GM19238 (cell line): ENCODE measurements around the gene MARCO.
"Not testable (repeated sequence)": the region's sequence is repeated elsewhere in the genome, so short reads cannot be mapped to it uniquely, and the experiment has no call there.

ENCODE experiments used
- DNase-seq: peaks from one replicate; pipeline ENCODE4 v3.0.0; 2011; ENCODE audit warnings: low spot score; ENCODE audit not compliant: insufficient read length

Gene MARCO

GRCh38 chr2:118925981-118926380, 16.0 kb upstream of the MARCO start:
- no peak for DNase-seq

- no peak for DNase-seq
These were observed 12.9 kb upstream of the MARCO start for GRCh38 chr2:118929059-118929458.

GRCh38 chr2:118932949-118933348, 9.0 kb upstream of the MARCO start:
- no peak for DNase-seq

GRCh38 chr2:118936306-118936705, 5.7 kb upstream of the MARCO start:
- no peak for DNase-seq

- no peak for DNase-seq
These were observed 5.1 kb upstream of the MARCO start for GRCh38 chr2:118936936-118937335.

GRCh38 chr2:118937817-118938216, 4.2 kb upstream of the MARCO start:
- no peak for DNase-seq

- no peak for DNase-seq
These were observed 2.0 kb upstream of the MARCO start for GRCh38 chr2:118939994-118940393.

- DNase-seq: no peak
These were observed 1.4 kb upstream of the MARCO start for GRCh38 chr2:118940486-118941120.

GRCh38 chr2:118943286-118943685, 1.3 kb downstream of the MARCO start:
- DNase-seq: no peak

GRCh38 chr2:118945881-118946280, 3.9 kb downstream of the MARCO start:
- no peak for DNase-seq

GRCh38 chr2:118948266-118948665, 6.3 kb downstream of the MARCO start:
- DNase-seq: not testable (repeated sequence)

- DNase-seq: no peak
These were observed 12.5 kb downstream of the MARCO start for GRCh38 chr2:118954297-118955060.

GRCh38 chr2:118965737-118966136, 23.7 kb downstream of the MARCO start:
- no peak for DNase-seq

GRCh38 chr2:118967124-118967880, 25.3 kb downstream of the MARCO start:
- no peak for DNase-seq

- DNase-seq: no peak
These were observed 26.0 kb downstream of the MARCO start for GRCh38 chr2:118968042-118968441.

GRCh38 chr2:118968961-118969733, 27.2 kb downstream of the MARCO start:
- no peak for DNase-seq

GRCh38 chr2:118969734-118970395, 27.9 kb downstream of the MARCO start:
- no peak for DNase-seq

- no peak for DNase-seq
These were observed 28.6 kb downstream of the MARCO start for GRCh38 chr2:118970396-118971135.

- no peak for DNase-seq
These were observed 29.5 kb downstream of the MARCO start for GRCh38 chr2:118971245-118972122.
